ENCODE measurements around the gene CELA2A.

Gene CELA2A

DNA sequence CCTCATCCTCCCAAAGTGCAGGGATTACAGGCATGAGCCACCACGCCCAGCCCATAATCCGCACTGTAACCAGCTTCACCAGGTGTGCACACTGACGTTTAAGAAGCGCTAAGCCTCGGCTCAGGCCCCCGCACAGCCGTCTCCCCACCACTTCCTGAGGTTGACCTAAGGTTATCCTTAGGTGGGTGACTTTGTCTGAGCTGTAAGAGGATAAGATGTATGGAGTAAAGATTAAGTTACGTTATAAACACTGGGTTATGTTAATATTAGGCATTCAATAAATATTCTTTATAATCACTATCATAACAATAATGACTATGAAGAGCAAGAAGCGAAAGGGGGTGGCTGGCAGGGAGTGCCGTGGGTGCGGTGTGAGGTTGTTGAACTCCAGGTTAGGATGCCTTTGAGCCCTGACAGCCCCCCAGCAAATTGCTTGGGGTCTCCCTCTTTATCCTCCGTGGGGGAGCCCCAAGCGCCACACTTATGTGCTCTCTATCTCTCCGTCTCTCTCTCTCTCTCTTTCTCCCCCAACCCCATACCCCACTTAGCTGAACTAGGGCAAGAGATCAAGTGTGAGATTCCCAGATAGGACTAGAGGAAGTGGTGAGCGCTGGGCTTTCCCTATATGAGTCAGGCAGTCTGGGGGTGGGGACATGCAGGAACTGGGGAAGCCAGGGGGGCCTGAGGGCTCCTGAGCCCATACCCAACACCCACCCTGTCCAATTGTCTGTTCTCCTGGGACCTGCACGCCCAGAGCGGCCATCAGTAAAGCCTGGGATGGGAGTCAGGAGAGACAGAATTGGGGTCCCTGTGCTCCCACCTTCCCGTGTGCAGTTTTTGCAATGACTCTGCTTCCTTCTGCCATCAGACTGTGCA lies 39.2 kb upstream of the CELA2A start:
- TF ChIP-seq, protein P1, sequence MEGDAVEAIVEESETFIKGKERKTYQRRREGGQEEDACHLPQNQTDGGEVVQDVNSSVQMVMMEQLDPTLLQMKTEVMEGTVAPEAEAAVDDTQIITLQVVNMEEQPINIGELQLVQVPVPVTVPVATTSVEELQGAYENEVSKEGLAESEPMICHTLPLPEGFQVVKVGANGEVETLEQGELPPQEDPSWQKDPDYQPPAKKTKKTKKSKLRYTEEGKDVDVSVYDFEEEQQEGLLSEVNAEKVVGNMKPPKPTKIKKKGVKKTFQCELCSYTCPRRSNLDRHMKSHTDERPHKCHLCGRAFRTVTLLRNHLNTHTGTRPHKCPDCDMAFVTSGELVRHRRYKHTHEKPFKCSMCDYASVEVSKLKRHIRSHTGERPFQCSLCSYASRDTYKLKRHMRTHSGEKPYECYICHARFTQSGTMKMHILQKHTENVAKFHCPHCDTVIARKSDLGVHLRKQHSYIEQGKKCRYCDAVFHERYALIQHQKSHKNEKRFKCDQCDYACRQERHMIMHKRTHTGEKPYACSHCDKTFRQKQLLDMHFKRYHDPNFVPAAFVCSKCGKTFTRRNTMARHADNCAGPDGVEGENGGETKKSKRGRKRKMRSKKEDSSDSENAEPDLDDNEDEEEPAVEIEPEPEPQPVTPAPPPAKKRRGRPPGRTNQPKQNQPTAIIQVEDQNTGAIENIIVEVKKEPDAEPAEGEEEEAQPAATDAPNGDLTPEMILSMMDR (IDR thresholded peaks at IDR 0.05; ENCODE audit: extremely low read depth, insufficient read depth, missing control alignments) = no peak
- no peak for DNase-seq (ENCODE audit: low spot score)
- in situ Hi-C loops (cut with MboI; ENCODE audit: low pct_unique_long_range_greater_than_20kb, low sequenced_read_pairs, unreplicated experiment) = loop anchor here (25.0 kb wide), 1 partner anchor 280 kb away; no protein-coding TSS in a partner anchor

GRCh38 chr1:15418806-15419515 lies 37.6 kb upstream of the CELA2A start:
- in situ Hi-C loops (cut with MboI; ENCODE audit: low pct_unique_long_range_greater_than_20kb, low sequenced_read_pairs, unreplicated experiment) = loop anchor here (25.0 kb wide), 1 partner anchor 282 kb away; no protein-coding TSS in a partner anchor
- TF ChIP-seq, protein P1 (IDR thresholded peaks at IDR 0.05; ENCODE audit: extremely low read depth, insufficient read depth, missing control alignments) = no peak
- DNase-seq (ENCODE audit: low spot score) = no peak

DNA sequence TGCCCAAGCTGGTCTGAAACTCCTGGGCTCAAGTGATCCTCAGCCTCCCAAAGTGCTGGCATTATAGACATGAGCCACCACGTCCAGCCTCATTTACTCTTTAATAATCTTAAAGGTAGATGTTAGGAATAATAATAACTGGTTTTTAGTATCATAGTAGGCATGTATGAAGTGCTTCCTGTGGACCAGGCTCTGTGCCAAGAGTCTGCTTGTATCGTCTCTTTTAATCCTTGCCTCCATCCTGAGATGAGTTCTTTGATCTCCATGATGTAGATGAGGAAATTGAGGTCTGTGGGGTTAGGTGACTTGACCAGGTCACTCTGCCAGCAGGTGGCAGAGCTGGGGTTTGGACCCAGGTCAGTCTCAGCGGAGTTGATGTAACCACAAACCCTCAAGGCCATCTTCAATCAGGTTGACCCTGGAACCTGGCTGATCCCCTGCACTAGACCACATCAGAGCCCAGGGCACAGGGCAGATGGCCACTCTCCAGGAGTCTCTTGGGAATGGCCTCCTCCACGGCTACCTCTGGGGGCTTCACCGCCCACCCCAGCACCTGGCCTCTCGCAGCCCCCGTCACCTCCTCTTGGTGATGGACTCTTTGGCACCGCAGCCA lies 35.6 kb upstream of the CELA2A start:
- TF ChIP-seq, protein P1 (IDR thresholded peaks at IDR 0.05; ENCODE audit: extremely low read depth, insufficient read depth, missing control alignments) = peak; percentile 17
- no peak for DNase-seq (ENCODE audit: low spot score)
- in situ Hi-C loops (cut with MboI; ENCODE audit: low pct_unique_long_range_greater_than_20kb, low sequenced_read_pairs, unreplicated experiment) = loop anchor here (25.0 kb wide), 1 partner anchor 284 kb away; no protein-coding TSS in a partner anchor

DNA sequence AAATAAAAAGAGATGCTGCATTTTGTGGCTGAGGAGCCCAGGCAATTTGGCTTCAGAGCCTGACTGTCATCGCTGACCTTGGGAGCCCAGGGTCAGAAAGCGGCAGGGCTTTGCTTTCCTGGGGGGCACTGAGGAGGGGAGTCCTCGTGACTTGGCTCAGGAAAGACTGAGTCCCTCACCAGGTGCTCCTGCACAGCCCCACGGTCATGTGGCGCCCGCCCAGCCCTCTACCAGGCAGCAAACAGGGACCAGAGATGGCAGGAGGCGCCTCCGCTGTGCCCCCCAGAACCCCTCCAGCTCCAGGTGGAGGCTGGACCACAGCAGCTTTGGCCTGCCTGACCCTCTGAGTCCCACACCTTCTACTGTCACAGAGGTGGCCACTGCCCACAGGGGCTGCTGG lies 33.7 kb upstream of the CELA2A start:
- no peak for DNase-seq (ENCODE audit: low spot score)
- TF ChIP-seq, protein P1 (IDR thresholded peaks at IDR 0.05; ENCODE audit: extremely low read depth, insufficient read depth, missing control alignments) = no peak
- in situ Hi-C loops (cut with MboI; ENCODE audit: low pct_unique_long_range_greater_than_20kb, low sequenced_read_pairs, unreplicated experiment) = loop anchor here (25.0 kb wide), 1 partner anchor 286 kb away; no protein-coding TSS in a partner anchor

DNA sequence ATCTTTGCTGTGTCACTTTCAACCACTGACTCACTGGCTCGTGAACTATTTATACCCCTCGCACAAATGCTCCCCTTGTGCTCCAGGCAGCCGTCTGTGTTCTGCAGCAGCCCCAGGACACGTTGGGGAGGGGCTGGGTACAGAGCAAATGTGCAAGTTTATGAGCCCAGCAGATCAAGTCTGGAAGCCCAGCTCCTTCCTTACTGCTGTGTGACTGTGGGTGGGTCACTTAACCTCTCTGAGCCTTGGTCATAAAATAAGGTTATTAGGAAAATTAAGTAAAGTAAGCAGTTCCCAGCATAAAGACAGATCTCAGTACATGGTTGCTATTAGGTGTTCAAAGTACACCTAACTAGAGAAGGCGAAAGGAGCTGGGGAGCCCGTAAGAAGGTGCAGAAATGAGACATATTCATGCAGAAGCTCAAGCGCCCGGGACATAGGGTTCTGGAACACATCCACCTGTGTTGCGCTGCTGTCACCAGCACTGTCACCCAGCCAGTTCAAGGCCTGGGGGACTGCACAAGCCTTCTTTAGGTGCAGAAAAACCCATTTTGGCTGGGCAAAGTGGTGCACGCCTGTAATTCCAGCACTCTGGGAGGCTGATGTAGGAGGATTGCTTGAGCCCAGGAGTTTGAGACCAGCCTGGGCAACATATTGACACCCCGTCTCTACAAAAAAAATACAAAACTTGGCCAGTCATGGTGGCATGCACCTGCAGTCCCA lies 33.0 kb upstream of the CELA2A start:
- in situ Hi-C loops (cut with MboI; ENCODE audit: low pct_unique_long_range_greater_than_20kb, low sequenced_read_pairs, unreplicated experiment) = loop anchor here (25.0 kb wide), 1 partner anchor 286 kb away; no protein-coding TSS in a partner anchor
- DNase-seq (ENCODE audit: low spot score) = no peak
- TF ChIP-seq, protein P1 (IDR thresholded peaks at IDR 0.05; ENCODE audit: extremely low read depth, insufficient read depth, missing control alignments) = no peak
